Skeletal muscle cell (primary cell): Measurements from ENCODE around the gene UBAC2.
"Not testable (repeated sequence)": the region's sequence is repeated elsewhere in the genome, so short reads cannot be mapped to it uniquely, and the experiment has no call there.

Source experiments
- DNase-seq: peaks from one replicate; pipeline ENCODE4 v3.0.0-alpha.2; 2010; ENCODE audit warnings: low read depth
- H3K4me3 ChIP-seq: 2 replicates; pipeline ENCODE4 v1.5.1; 2011; ENCODE audit warnings: low read depth, mild to moderate bottlenecking, control low read depth, low read length, moderate library complexity

Gene UBAC2

DNA sequence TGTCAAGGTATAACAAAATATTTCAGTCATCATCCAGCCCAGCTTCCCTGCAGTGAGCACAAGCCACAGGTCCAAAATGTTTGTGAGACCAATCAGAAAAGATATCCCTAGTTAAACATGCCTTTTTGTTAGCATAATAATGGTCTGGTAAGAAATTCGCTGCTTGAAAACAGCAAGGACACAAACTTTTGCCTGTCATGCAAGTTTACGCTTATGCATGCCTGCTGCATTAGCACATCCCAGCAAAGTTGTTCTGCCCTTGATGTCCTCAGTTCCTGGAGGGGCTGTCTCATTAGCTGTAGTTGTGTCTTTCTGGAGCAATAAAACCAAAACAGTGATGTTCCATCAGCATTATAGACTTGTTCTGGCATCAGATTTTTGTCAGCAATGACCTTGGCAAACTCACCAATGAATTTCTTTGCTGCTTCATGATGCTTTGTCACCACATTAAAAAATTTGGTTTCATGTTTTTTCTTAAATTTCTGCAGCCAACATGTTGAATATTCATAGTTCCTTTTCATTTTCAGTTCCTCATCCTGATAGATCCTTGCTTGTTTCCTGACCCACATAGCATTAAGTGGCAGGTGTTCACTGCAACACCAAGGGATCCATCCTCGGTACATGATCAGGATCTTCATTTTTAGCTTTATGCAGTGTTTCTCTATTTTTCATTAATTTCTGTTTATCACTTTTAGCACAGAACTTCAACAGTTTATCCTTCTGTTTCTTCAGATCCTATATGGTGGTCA is 178.5 kb downstream of the UBAC2 start:
- no peak for DNase-seq

DNA sequence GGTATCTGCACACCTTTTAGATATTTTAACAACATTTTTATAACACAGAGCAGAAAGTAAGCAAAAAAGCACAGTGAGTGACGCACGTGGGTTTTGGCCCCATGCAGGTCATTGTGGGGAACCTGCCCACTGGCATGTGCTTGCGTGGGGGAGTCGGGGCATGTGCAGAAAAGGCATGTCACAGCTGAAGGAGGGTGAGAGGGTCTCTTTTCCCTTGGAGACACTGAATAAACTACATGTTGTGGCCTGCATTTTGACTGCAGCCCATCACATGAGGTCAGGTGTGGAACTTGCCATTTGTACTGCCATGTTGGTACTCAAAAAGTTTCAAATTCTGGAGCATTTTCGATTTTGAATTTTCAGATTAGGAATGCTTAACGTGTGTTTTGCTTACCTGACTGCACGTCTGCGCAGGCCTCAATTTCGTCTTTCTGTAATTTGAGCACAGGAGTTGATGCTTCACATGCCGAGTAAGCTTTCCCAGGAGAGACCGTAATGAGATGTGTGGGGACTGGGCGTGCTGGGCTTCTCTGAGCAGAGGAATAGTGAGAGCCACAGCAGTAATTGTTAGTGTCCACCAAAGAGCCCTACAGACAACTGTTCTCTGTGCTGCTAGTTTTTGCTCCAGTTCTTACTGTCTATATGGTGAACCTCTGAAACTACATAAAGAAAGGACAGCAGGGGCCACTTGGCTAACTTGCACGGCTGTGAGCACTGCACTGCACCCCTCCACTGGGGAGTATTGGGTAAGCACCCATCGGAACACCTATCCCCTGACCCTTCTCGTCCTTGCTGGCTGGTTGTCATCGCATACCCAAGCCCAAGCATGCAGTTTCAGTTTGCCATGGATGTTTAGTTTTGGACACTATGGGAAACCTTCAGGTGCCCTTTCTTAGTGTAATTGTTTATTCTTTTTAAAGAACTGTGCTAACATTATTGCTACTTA is 179.5 kb downstream of the UBAC2 start:
- H3K4me3 ChIP-seq, result no peak overlapping the region
- DNase-seq, result no peak

More for the DNA sequence above, 178.5 kb downstream of the UBAC2 start:
- H3K4me3 ChIP-seq, result no peak overlapping the region

DNA sequence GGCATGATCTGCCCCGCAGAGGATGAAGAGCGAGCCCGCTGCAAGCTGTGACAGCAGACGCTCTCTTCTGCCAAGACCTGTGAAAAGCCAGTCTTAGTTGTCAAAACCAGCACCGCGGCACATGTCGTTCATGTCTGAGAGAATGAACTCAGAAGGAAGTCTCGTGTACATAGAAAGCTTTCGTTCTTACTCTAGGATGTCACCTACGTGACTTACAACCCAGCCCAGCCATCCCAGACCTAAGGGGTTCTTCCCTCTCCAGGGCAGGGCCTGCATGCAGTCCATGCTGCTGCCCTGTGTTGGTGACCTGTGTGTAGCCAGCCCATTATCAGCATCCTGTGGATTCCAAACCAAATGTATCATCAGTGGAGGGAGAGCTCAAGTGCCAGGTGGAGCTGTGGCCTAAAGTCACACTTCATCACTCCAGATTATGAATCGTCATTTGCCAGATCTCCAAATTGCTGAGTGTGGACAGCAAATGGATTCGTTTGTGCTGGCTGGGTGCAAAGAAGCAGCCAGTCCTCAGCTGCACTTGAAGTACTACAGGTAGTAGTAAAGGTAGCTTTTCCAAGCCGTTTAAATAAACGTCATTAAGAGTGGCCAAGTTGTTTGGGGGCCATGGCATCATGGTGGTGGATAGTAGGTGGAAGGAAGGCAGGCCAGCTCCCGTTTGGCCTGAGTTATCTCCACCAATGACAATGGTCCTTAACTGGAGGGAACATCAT is 180.4 kb downstream of the UBAC2 start:
- no peak for DNase-seq
- no peak overlapping the region for H3K4me3 ChIP-seq

DNA sequence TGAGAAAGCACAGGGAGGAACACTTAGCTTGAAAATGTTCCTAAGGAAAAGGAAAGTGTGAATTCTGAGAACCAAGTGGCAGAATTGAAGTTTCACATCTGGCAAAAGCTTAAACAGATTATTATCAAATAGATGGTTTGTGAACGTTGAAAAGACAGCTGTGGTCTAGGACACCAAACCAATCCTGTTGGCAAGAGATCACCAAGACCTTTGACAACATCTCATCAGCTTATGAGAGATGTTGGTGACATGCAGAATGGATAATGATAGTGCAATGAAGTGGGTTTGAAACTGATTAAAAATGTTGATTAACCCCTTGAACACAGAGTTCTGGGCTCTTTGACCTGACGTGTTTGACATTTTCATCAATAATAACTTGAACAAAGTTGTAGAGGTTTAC is 181.1 kb downstream of the UBAC2 start:
- H3K4me3 ChIP-seq, result no peak overlapping the region
- DNase-seq, result no peak

DNA sequence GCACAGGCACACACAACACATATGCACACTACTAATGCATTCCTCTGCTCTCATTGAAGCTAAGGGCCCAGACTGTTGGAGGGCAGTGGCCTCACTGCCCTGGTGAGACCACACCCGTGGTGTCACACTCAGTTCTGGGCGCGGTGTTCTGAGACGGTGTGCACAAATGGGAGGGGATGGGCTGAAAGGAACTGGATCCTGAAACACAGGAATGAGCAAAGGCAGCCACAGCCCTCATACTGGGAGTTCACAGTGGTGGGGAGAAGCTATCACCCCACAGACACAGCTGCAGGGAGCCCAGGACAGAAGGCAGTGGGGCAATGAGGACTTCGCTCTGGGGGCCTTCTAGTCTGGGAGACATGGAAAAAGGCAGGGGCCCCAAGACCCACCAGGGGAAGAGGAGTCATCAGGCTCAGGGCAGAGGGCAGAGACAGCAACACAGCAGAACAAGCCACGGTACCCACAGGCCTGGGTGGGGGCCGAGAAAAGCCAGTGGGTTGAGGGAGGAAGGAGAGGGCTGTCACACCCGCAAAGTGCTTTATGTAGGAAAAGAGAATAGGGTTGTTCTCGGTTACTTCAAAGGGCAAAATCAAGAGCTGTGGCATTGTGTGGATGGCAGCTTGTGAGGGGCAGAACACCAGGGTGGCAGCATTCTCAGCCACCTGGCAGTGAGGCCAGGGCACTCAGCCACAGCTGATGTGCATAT is 181.9 kb downstream of the UBAC2 start:
- DNase-seq, result no peak
- H3K4me3 ChIP-seq, result no peak overlapping the region

DNA sequence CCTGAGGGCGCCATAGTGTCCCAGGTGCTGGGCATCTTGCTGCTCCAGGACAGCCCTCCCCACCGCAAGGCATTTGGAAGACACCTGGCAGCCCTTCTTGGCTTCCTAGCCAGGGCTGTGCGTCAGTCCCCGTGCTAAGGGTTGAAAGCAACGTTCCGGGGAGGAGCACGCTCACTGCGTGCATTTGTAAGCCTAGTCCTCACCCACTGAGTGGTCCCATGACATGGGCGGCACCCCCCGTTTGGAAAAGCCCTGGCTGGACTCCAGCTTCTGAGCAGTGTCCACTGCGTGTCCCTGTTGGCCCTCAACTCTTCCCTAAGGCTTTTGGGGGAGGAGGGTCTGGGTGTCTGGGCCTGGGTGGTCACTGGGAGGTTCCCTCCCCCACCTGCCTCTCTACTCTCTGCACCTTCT is 182.9 kb downstream of the UBAC2 start:
- H3K4me3 ChIP-seq, result no peak overlapping the region
- DNase-seq, result no peak

DNA sequence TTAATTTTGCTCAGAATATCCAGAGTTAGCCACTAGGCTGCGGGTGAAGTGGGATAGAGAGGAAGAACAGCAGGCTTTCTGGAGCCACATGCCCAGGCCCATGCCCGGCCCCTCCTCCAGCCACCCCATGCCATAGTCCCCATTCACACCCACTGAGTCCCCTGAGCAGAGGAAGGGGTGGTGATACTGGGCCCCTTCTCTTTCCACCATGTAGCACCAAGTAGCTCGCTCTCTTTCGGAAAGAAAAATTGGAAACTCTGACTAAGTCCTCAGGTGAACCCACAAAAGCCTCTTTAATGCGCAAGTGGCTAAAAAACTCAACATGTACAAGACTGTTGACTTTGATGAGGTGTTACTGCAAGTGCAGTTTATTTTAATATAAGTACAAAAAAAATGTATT is 183.3 kb downstream of the UBAC2 start:
- DNase-seq, result no peak

DNA sequence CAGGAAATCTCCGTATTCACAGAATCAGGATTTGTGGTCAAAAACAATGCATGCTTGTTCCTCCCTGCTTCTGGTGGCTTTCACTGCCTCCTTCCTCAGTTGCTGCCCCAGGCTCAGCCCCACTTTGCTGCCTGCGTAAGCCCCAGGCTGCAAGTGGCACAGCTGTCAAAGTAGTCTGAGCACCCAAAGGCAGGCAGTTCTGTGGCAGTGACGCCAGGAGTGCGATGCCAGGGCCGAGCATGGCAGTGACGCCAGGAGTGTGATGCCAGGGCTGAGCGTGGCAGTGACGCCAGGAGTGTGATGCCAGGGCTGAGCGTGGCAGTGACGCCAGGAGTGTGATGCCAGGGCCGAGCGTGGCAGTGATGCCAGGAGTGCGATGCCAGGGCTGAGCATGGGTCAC is 183.8 kb downstream of the UBAC2 start:
- H3K4me3 ChIP-seq, result no peak overlapping the region
- DNase-seq, result no peak

More for the DNA sequence above, 183.3 kb downstream of the UBAC2 start:
- no peak overlapping the region for H3K4me3 ChIP-seq

DNA sequence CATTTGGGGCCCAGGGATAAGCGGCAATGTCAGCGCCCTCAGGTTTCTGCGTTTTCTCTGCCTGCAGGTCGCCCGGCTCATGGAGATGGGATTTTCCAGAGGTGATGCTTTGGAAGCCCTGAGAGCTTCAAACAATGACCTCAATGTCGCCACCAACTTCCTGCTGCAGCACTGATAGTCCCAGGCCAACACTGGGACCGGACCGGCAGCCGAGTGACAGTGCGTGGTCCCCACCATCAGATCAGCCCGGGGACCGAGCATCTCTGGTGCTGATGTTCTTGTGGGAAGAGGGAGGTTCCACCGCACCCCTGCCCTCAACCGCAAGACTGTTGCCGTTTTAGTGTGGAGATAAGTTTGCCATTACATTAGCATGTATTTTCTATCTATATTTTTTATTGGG is 184.5 kb downstream of the UBAC2 start:
- no peak for DNase-seq
- H3K4me3 ChIP-seq, result no peak overlapping the region

DNA sequence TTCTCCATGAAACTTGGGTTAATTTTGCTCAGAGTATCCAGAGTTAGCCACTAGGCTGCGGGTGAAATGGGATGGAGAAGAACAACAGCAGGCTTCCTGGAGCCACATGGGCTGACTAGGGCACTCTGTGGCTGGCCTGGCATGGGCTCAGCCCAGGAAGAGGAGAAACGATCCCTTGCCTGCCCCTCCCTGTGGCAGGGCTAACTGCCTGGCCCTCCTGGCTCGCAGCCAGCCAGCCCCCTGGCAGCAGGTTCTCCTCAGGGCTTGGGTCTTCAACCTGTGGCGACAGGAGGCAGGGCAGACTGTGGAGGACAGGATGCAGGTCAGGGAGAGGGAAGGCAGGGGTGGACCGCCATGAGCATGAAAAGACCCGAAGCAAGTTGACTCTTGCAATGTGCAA is 185.3 kb downstream of the UBAC2 start:
- DNase-seq, result no peak
- H3K4me3 ChIP-seq, result no peak overlapping the region

DNA sequence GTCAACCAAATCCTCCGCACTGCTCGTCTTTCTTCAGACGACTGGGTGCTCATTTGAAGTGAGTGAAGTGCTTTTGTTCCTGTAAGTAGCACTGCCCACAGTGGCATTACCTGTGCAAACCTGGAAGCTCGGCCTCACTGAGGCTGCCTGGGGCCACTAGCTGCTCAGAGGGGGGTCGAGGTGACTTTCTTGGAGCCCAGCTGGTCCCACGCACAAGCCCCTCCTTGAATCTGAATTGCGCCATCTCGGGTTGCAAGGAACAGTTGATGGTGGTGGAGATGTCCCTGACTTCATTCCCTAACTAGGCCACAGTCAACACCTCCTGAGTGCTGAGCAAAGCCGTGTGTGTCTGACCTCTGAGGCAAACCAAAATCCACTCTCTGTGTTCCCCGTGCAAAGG is 185.8 kb downstream of the UBAC2 start:
- DNase-seq, result no peak
- H3K4me3 ChIP-seq, result no peak overlapping the region

DNA sequence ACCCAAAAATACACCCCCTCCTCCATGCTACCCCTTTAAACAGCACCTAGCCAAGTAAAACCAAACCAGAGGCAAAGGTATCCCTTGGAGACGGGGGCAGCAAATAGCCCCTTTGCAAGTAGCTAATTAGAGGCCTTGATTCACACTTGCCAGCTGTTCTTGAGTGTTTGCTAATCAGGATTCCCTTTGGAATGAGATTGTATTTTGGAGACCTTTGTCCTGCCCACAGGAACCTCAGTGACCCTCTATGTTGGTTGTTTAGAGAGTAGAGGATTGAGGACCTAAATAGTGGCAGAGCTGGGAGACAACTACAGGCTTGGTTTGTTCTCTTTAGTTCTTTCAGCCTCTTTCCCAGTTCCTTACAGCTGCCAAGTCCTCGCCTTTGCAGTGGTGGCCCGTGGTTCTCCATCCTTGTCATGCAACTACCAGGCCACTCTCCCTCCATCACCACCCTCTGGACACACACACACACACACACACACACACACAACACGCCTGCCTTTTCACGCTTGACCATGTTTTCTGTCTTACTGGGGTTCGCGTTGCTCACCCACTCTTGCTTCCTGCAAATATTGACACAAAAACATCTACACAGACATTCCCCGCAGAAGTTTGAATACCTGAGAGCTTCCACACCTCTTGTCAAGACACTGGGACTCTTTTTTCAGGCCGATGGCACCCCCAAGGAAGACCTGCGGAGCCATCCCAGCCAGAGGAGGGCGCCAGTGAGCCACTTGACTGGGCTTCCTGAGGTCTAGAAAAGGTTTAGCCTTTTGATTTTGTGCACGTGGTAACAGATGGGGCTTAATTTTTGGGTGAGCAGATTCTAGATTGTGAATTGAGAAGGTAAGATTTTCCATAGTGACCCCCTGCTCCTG is 186.5 kb downstream of the UBAC2 start:
- no peak for DNase-seq

DNA sequence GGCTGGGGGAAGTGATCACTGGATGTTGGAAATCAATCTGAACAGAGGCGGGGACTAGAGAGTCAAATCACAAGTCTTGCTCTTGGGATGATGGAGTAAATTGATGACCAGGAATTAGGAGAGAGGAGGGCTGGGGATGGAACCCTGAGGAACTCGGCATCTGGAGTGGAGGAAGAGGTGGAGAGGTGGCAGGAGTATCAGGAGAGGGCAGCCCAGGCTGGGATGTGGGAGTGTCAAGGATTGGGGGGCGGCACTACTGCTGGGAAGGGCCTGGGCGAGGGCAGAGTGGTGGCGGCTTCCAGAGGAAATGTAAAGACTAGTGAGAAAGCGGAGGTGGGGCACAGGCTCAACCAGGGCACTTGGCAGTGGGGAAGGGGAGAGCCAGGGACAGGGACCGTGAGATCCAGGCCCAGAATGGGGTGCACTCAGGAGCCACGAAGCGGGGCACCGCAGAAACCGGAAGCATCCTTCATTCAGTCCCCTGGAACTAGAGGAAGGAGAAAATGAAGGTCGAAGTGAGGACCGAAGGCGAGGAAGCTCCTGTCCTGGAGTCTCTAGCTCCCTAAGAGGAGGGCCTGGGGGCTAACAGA is 187.8 kb downstream of the UBAC2 start:
- no peak for DNase-seq
- H3K4me3 ChIP-seq, result no peak overlapping the region

More for the DNA sequence above, 186.5 kb downstream of the UBAC2 start:
- no peak overlapping the region for H3K4me3 ChIP-seq

DNA sequence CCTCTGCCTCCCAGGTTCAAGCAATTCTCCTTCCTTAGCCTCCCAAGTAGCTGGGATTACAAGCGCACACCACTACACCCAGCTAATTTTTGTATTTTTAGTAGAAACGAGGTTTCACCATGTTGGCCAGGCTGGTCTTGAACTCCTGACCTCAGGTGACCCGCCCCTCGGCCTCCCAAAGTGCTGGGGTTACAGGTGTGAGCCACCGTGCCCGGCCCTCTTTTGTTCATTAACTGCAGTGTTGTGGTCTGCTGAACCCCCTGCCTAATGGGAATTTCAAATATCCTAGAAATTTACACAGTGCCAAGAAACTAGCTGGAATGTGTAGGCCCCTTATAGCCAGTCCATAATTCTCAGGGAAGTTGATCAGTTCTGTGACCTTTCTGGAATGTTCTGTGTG is 188.4 kb downstream of the UBAC2 start:
- not testable (repeated sequence) for H3K4me3 ChIP-seq, DNase-seq

DNA sequence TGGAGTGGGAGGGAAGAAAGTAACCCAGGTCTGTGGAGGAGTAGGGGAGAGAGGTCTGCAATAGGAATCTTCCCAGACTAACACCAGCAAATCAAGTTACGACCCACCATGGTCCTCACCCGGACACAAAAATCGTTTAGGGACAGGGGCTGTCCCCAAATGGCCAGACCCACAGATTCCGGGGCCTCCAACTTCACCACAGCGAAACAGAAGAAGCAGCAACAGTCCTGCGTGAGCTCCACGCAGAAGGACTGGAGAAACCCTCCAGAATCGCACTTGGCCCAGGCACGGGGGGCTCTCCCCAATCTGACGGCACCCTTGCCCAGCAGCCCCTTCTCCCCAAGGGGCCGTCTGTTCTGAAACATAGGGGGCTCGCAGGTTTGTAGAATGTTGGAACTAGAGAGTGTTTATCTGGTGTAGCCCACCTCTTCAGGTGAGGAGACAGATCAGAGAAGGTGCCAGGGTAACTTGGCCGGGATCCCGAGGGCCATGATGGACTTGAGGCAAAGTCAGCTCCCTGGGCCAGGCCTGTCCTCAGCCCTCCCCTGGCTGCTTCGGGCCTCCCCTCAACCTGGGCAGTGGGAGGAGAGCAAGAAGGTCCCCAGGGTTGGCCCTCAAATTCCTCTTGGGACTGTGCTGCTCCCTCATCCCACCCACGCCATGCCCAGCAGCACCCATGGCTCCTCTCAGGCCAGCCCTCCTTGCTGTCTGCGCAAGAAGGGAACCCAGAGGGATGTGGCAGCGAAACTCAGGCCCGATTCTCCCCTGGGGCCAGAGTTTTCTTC is 189.1 kb downstream of the UBAC2 start:
- DNase-seq, result no peak
- H3K4me3 ChIP-seq, result no peak overlapping the region

DNA sequence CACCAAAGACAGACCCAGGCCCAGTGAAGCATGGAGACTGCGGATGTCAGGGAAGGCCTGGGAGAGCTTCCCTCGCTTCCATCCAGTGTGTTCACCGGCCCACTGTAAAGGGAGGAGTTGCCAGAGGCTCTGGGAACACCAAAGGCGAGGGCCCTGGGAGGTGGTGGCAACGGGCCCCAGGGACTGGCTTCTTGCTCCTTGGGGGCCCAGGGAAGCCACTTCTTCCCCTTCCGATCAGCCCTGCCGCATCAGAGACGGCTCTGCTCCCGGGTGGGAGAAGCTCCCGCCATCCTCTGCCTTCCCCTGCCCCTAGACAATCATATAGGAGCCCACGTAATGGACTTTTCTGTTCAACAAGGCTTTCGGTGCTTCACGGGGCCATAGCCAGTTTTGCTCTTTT is 189.9 kb downstream of the UBAC2 start:
- H3K4me3 ChIP-seq, result no peak overlapping the region
- no peak for DNase-seq

DNA sequence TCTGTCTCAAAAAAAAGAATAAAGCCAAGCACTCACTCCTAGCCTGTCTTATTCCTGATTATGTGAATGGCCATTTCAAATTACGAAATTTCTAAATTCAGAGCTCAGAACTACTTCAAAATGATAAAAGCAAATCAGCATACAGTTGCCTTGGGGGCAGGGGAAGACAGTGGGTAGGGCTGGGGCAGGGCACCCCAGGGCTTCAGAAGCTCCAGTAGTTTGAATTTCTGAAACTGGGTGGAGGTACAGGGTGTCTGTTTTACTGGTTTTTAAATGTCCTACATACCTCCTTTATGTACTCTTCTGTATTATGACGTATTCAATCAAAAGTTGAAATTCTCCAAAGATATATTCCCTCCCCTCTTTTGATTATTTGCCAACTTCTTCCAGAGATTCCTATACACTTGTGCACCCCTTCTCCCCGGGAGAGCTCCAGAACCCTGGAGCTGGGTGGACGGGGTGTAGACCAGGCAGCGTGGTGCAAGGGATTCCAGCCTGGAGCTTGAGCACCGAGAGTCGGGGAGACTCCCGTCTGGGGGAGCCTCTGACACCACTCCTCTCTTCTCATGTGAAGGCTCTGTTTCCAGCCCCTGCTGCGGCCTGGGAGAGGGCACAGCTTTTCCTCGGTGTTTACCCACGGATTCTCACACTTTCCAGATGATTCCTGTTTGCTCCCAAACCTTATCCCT is 191.3 kb downstream of the UBAC2 start:
- DNase-seq, result no peak
- no peak overlapping the region for H3K4me3 ChIP-seq
